Hepatocyte (in vitro differentiated cells): Measurements from ENCODE around the gene OR14I1. TPM values are rescaled to one million over a fixed set of nuclear protein-coding genes. Genes with fewer than 3 reads are reported as not detected.

Source experiments
- DNase-seq: peaks from one replicate; pipeline ENCODE4 v3.0.0-alpha.2; 2016; ENCODE audit warnings: low spot score
- H2AFZ ChIP-seq: fragments of 200-600 bp; sonication (generic); 2 replicates; pipeline ENCODE4 v1.6.0; 2016; ENCODE audit warnings: antibody characterized with exemption, mild to moderate bottlenecking
- H3K27ac ChIP-seq: fragments of 200-600 bp; sonication (generic); 2 replicates; pipeline ENCODE4 v1.5.1; 2016; ENCODE audit warnings: mild to moderate bottlenecking
- H3K27me3 ChIP-seq: fragments of 200-600 bp; sonication (generic); 2 replicates; pipeline ENCODE4 v1.6.1; 2016
- H3K36me3 ChIP-seq: fragments of 200-600 bp; sonication (generic); replicated peaks from 2 replicates; pipeline ENCODE4 v1.5.1; 2016; ENCODE audit warnings: low read depth; ENCODE audit not compliant: insufficient read depth
- H3K4me1 ChIP-seq: fragments of 200-600 bp; sonication (generic); 2 replicates; pipeline ENCODE4 v1.5.1; 2016; ENCODE audit warnings: mild to moderate bottlenecking, moderate library complexity; ENCODE audit not compliant: insufficient read depth
- H3K4me2 ChIP-seq: fragments of 200-600 bp; sonication (generic); 2 replicates; pipeline ENCODE4 v1.6.0; 2016
- H3K4me3 ChIP-seq: fragments of 200-600 bp; sonication (generic); 2 replicates; pipeline ENCODE4 v1.5.1; 2016; ENCODE audit warnings: mild to moderate bottlenecking
- H3K79me2 ChIP-seq: fragments of 200-600 bp; sonication (generic); 2 replicates; pipeline ENCODE4 v1.6.0; 2017; ENCODE audit warnings: mild to moderate bottlenecking
- H3K9me2 ChIP-seq: fragments of 200-600 bp; sonication (generic); replicated peaks from 2 replicates; pipeline ENCODE4 v1.6.0; 2017; ENCODE audit warnings: mild to moderate bottlenecking; ENCODE audit not compliant: insufficient read depth
- H3K9me3 ChIP-seq: fragments of 200-600 bp; sonication (generic); 2 replicates; pipeline ENCODE4 v1.5.1; 2016; ENCODE audit warnings: low read depth, mild to moderate bottlenecking
- H4K20me1 ChIP-seq: fragments of 200-600 bp; sonication (generic); 2 replicates; pipeline ENCODE4 v1.6.0; 2016; ENCODE audit warnings: mild to moderate bottlenecking; ENCODE audit not compliant: insufficient read depth, poor library complexity, severe bottlenecking
- EZH2 ChIP-seq: fragments of 200-600 bp; sonication (generic); IDR thresholded peaks from 2 replicates; pipeline ENCODE4 v1.6.1; 2016; ENCODE audit warnings: antibody characterized with exemption, mild to moderate bottlenecking, borderline replicate concordance
- EZH2phosphoT487 ChIP-seq: fragments of 200-600 bp; sonication (generic); IDR thresholded peaks from one replicate; pipeline ENCODE4 v1.6.1; 2018; ENCODE audit warnings: antibody characterized with exemption, mild to moderate bottlenecking, low read depth, moderate library complexity; ENCODE audit not compliant: unreplicated experiment, severe bottlenecking
- WGBS: methylation state at CpG from one replicate; pipeline ENCODE4 v1.1.6; 2016; ENCODE audit warnings: low lambda C conversion rate; ENCODE audit errors: missing lambda C conversion rate; 5-methylcytosine and 5-hydroxymethylcytosine counted together
- polyA plus RNA-seq: library from polyadenylated mRNA; unstranded; fragments of >200 nt; fragmentation: Nextera tagmentation; extraction: Ambion mirVana; gene quantifications from 2 replicates; pipeline ENCODE4 v1.2.1, GENCODE V29; 2016
- total RNA-seq: library from RNA; depleted of rRNA; stranded (reverse); fragments of >200 nt; gene quantifications from 2 replicates; pipeline ENCODE4 v1.2.3, GENCODE V29; 2014
- TF ChIP-seq, protein P1 (sequence below): fragments of 200-600 bp; sonication (generic); IDR thresholded peaks from 2 replicates; pipeline ENCODE4 v1.5.1; 2016; ENCODE audit warnings: antibody characterized with exemption, mild to moderate bottlenecking; ENCODE audit not compliant: poor library complexity

The OR14I1 gene
- total and polyA plus RNA-seq, 2 experiments from 2014 or later = not detected

DNA sequence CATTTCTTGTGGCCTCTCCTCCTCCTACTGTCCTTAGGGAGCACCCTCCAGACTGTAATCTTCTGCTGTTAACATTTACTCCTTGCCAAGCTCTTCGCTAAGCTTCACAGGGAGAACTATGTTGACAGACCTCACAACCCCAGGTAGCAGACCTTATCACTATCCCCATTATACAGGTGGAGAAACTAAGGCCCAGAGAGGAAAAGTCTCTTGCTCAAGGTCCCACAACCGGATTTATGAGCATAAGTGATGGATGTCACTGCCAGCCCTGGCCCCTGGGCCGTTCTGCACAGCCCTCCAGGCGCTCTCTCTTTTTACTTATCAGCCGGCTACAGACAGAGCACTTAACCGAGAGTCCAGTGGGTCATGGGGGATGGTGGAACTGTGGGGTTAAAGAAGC, 34.9 kb upstream of the OR14I1 start:
- TF ChIP-seq, protein P1, sequence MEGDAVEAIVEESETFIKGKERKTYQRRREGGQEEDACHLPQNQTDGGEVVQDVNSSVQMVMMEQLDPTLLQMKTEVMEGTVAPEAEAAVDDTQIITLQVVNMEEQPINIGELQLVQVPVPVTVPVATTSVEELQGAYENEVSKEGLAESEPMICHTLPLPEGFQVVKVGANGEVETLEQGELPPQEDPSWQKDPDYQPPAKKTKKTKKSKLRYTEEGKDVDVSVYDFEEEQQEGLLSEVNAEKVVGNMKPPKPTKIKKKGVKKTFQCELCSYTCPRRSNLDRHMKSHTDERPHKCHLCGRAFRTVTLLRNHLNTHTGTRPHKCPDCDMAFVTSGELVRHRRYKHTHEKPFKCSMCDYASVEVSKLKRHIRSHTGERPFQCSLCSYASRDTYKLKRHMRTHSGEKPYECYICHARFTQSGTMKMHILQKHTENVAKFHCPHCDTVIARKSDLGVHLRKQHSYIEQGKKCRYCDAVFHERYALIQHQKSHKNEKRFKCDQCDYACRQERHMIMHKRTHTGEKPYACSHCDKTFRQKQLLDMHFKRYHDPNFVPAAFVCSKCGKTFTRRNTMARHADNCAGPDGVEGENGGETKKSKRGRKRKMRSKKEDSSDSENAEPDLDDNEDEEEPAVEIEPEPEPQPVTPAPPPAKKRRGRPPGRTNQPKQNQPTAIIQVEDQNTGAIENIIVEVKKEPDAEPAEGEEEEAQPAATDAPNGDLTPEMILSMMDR = no peak
- TF ChIP-seq EZH2phosphoT487 = no peak
- no peak for TF ChIP-seq EZH2
- no peaks in the 10 kb centered on the region for H3K9me3 ChIP-seq
- 61% methylated on average over 6 of the region's 6 CpGs for WGBS

DNA sequence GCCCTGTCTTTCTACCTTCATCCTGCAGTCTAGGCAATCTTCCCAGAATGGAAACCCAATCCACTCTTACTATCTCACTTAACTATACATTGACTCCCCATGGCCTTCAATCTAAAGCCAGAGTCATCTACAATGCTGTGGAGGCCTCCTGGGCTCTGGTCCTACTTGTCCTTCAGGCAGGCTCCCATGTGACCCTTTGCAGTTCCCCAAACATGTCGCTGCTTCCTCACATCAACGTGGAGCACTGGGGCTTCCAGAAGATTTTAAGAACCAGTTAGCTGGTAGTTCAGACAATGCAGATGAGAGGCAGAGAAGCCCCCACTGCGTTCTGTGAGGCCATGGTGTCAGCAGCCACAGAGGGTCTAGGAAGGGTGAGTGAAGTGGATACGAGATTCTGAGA, 34.4 kb upstream of the OR14I1 start:
- H3K9me2 ChIP-seq = no peaks in the 10 kb centered on the region
- H3K9me3 ChIP-seq = no peaks in the 10 kb centered on the region
- WGBS = 35% methylated on average over 4 of the region's 4 CpGs
- no peak for DNase-seq
- H3K4me2 ChIP-seq = no peak overlapping the region
- H3K27me3 ChIP-seq = no peaks in the 10 kb centered on the region
- H3K27ac ChIP-seq = no peak overlapping the region
- no peaks in the 10 kb centered on the region for H3K79me2 ChIP-seq
- no peaks in the 10 kb centered on the region for H4K20me1 ChIP-seq
- H3K4me1 ChIP-seq = no peaks in the 10 kb centered on the region
- H2AFZ ChIP-seq = no peak overlapping the region
- no peaks in the 10 kb centered on the region for H3K36me3 ChIP-seq
- no peak for TF ChIP-seq EZH2phosphoT487
- no peak overlapping the region for H3K4me3 ChIP-seq

More for the DNA sequence above, 34.9 kb upstream of the OR14I1 start:
- no peak overlapping the region for H3K4me2 ChIP-seq
- H3K27me3 ChIP-seq = no peaks in the 10 kb centered on the region
- H3K36me3 ChIP-seq = no peaks in the 10 kb centered on the region
- no peak overlapping the region for H3K4me3 ChIP-seq
- no peaks in the 10 kb centered on the region for H3K79me2 ChIP-seq
- H3K27ac ChIP-seq = no peak overlapping the region
- no peaks in the 10 kb centered on the region for H4K20me1 ChIP-seq
- DNase-seq = no peak
- no peaks in the 10 kb centered on the region for H3K9me2 ChIP-seq
- H3K4me1 ChIP-seq = no peaks in the 10 kb centered on the region
- H2AFZ ChIP-seq = no peak overlapping the region

DNA sequence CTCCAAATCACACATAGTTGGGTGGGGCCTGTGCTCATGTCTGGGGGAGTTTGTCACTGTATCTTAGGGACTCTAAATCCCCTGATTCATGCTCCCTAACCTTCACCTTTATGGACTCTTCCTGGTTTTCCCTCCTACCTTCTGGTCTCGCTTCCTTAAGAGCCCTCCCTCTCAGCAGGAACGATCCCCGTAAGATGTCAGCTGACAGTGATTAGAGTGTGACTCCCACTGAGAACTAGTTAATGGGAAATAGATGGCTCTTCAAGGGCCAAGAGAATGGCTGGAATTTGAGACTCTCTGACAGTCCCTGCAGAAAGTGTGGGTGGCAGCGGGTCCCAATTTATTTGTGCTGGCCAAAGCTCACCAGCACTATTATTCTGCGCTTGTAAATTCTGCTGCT, 31.0 kb upstream of the OR14I1 start:
- WGBS = 82% methylated on average over 5 of the region's 5 CpGs
- no peak overlapping the region for H3K4me2 ChIP-seq
- TF ChIP-seq EZH2 (no peak), EZH2phosphoT487 (no peak)
- TF ChIP-seq, protein P1 = no peak
- no peak overlapping the region for H3K27ac ChIP-seq
- no peak overlapping the region for H2AFZ ChIP-seq
- H3K9me3 ChIP-seq = no peaks in the 10 kb centered on the region
- no peaks in the 10 kb centered on the region for H3K27me3 ChIP-seq
- H3K4me3 ChIP-seq = no peak overlapping the region
- no peaks in the 10 kb centered on the region for H4K20me1 ChIP-seq
- H3K79me2 ChIP-seq = no peaks in the 10 kb centered on the region
- DNase-seq = no peak
- H3K4me1 ChIP-seq = no peaks in the 10 kb centered on the region
- no peaks in the 10 kb centered on the region for H3K36me3 ChIP-seq
- no peaks in the 10 kb centered on the region for H3K9me2 ChIP-seq

DNA sequence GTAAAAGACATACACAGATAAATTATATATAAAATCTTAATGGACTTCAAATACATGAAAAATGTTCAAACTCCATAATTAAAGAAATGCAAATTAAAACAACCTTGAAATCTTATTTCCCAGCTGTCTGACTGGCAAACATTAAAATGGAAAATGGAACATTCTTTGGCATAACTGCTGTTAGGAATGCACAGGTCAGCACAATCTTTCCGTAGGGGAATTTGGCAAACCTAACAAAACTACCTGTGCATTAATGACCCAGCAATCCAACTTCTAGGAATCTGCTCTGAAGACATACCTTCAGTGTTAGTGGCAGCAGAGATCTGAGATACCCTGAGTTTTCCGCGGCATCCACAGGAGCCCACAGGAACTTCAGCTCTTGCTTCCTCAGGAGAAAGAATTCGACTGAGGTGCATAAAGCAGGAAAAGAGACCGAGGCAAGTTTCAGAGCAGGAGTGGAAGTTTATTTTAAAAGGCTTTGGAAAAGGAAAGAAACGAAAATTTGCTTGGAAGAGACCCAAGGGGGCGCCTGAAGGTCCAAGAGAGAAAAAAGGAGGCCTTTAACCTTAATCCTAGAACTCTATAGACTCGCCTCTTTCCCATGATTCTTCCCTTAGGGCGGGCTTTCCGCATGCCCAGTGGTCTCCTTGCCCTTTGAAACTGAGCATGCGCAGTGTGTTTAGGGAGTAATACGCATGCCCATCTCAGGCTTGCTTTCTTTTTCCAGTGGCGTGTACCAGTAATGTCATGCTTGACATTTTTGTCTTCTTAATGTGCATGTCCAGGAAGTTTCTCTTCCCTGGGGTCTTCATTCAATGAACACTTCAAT, 28.2 kb upstream of the OR14I1 start:
- WGBS = 60% methylated on average over 13 of the region's 13 CpGs
- Histone ChIP-seq H3K27me3 (no peaks in the 10 kb centered on the region), H3K9me2 (no peaks in the 10 kb centered on the region), H3K36me3 (no peaks in the 10 kb centered on the region), H3K9me3 (no peaks in the 10 kb centered on the region), H3K4me3 (no peak overlapping the region), H3K4me2 (no peak overlapping the region), H2AFZ (no peak overlapping the region), H3K79me2 (no peaks in the 10 kb centered on the region), H3K27ac (no peak overlapping the region), H3K4me1 (no peaks in the 10 kb centered on the region), H4K20me1 (no peaks in the 10 kb centered on the region)
- no peak for DNase-seq
- TF ChIP-seq EZH2phosphoT487 (no peak), EZH2 (no peak)
